ENCODE data around the gene EPC2.

DNA sequence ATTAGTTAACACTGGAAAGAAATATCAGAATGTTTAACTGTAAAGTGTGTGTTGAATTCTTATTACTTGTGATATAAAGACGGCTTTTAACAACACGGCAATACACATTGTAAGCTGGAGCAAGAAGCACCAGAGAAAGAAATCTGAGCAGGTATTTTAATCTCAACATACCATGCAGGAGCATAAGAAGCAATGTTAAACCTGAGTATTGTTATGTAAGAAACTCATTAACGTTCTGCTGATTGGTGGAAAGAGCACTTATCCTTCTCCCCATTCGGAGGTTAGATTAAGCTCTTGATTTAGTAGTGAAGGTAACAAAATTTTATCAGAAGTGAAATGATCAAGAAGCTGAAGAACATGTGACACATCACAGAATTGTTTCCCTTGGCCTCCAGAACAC is 107.4 kb downstream of the EPC2 start:
- TF ChIP-seq YY1 (IDR thresholded peaks at IDR 0.05; ENCODE audit: insufficient read depth, insufficient read length) (no peak), ZNF274 (IDR thresholded peaks at IDR 0.05; ENCODE audit: low read depth, low read length) (no peak), SUZ12 (IDR thresholded peaks at IDR 0.05; ENCODE audit: extremely low read depth, insufficient read depth, insufficient read length) (no peak)
